ENCODE data around the gene TMEM119. TPM values are rescaled to one million over a fixed set of nuclear protein-coding genes. Genes with fewer than 3 reads are reported as not detected.

The TMEM119 gene
- total RNA-seq, 2 donors from 2014 or later: 1.8 to 5.5 TPM

- H3K4me3 ChIP-seq: peak within 1 kb of the TSS; percentile 86 to 97
- peak within 1 kb of the TSS; percentile 87 to 90 for H3K27ac ChIP-seq
- no peaks in the 10 kb centered on the region for H3K9me3 ChIP-seq
- TF ChIP-seq, protein P1, sequence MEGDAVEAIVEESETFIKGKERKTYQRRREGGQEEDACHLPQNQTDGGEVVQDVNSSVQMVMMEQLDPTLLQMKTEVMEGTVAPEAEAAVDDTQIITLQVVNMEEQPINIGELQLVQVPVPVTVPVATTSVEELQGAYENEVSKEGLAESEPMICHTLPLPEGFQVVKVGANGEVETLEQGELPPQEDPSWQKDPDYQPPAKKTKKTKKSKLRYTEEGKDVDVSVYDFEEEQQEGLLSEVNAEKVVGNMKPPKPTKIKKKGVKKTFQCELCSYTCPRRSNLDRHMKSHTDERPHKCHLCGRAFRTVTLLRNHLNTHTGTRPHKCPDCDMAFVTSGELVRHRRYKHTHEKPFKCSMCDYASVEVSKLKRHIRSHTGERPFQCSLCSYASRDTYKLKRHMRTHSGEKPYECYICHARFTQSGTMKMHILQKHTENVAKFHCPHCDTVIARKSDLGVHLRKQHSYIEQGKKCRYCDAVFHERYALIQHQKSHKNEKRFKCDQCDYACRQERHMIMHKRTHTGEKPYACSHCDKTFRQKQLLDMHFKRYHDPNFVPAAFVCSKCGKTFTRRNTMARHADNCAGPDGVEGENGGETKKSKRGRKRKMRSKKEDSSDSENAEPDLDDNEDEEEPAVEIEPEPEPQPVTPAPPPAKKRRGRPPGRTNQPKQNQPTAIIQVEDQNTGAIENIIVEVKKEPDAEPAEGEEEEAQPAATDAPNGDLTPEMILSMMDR (IDR thresholded peaks at IDR 0.05): no peak
- H3K27me3 ChIP-seq: no peaks in the 10 kb centered on the region
- H3K36me3 ChIP-seq: peaks cover 34% of the 10 kb centered on the region
- H3K4me1 ChIP-seq: peaks cover 0 to 58% of the 10 kb centered on the region in 2 donors
- peak; percentile 96 for DNase-seq (ENCODE audit: low spot score)
Observed at GRCh38 chr12:108562348-108563135, 35.3 kb downstream of the TMEM119 start, which contains the start of gene ISCU. TSS of gene ISCU (plus strand) at chr12:108562596. CDS start at chr12:108562623, 27 bp downstream.

- TF ChIP-seq, protein P1 (IDR thresholded peaks at IDR 0.05): no peak
- DNase-seq (ENCODE audit: low spot score): no peak
- no peaks in the 10 kb centered on the region for H3K27me3 ChIP-seq
- no peaks in the 10 kb centered on the region for H3K9me3 ChIP-seq
- peaks cover 29% of the 10 kb centered on the region for H3K36me3 ChIP-seq
- H3K27ac ChIP-seq: peak overlapping the region; percentile 87 to 90
- H3K4me3 ChIP-seq: peak overlapping the region; percentile 86 to 97
- peaks cover 0 to 62% of the 10 kb centered on the region in 2 donors for H3K4me1 ChIP-seq
Observed at GRCh38 chr12:108561852-108562347, 36.0 kb downstream of the TMEM119 start.

DNA sequence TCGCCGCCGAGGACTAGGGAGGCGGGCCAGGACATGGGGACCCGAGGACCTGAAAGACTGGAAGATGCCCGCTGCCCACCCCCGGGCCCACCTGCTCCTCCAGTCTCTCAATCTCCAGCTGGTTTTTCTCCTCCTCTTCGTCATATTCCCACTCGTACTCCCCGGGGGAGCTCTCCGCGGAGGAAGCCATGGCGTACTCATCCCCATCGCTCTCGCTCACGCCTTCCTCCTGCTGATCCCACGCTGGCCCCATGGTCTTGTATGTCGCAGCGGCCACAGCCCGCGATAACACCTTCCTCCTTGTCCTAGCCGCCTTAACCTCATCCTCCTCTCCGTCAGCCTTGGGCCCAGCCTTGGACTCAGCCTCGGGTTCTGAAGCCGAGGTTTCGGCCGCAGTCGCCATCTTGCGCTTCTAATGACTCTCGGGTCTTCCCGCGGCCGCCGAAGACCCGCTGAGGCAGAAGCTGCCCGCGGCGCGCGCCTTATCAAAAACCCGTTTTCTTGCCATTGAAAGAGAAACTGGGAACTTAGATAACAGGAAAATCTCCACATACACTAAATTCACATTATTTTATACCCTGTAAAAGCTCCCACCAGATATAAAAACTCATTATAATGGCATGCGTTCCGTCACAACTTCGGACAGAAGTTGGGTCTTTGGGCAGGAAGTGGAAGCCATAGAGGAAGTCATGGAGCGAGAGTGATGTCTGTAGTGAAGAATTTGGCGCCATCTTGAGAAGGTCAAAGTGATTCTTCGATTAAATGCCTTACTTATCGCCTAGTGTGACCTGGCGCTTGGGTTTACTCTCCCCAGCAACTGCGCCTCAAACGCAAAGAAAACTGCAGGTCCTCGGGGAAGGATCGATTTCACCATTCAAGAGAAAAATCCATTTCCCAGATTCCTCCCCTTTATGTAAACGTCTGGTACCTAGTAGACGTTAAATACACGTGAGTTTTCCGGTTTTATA, 36.8 kb downstream of the TMEM119 start, which contains the start of gene SART3:
SART3 (minus strand) TSS at position 422 of the 968 bp plus-strand sequence; CDS start at position 403, 19 bp downstream.
- TF ChIP-seq, protein P1 (IDR thresholded peaks at IDR 0.05): no peak
- Histone ChIP-seq H3K4me3 (peak within 1 kb of the TSS; percentile 86 to 97), H3K9me3 (no peaks in the 10 kb centered on the region), H3K36me3 (peaks cover 20% of the 10 kb centered on the region), H3K4me1 (peaks cover 0 to 57% of the 10 kb centered on the region in 2 donors), H3K27ac (peak within 1 kb of the TSS; percentile 87 to 90), H3K27me3 (no peaks in the 10 kb centered on the region)
- peak; percentile 78 for DNase-seq (ENCODE audit: low spot score)

DNA sequence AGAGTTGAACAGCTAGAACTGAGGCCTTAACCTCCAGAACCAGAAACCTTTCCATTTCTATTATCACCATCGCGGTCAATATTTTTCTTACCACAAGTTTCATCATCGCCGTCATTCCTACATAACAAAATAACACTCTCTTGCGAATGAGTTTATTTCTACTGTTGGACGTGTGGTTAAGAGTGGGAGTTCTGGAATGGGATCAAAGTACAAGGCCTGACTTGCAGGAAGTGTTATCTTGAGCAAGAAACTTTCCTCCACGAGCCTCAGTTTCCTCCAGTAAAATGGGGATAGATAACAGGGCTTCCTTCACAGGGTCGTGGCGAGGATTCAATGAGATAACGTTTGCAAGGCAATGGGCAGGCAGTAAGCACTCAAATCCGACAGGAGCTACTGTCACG, 37.6 kb downstream of the TMEM119 start:
- Histone ChIP-seq H3K9me3 (no peaks in the 10 kb centered on the region), H3K4me1 (peaks cover 0 to 52% of the 10 kb centered on the region in 2 donors), H3K27me3 (no peaks in the 10 kb centered on the region), H3K36me3 (peaks cover 13% of the 10 kb centered on the region), H3K27ac (peak overlapping the region; percentile 87 to 90), H3K4me3 (peak overlapping the region; percentile 86 to 97)
- TF ChIP-seq, protein P1 (IDR thresholded peaks at IDR 0.05): no peak
- DNase-seq (ENCODE audit: low spot score): no peak

DNA sequence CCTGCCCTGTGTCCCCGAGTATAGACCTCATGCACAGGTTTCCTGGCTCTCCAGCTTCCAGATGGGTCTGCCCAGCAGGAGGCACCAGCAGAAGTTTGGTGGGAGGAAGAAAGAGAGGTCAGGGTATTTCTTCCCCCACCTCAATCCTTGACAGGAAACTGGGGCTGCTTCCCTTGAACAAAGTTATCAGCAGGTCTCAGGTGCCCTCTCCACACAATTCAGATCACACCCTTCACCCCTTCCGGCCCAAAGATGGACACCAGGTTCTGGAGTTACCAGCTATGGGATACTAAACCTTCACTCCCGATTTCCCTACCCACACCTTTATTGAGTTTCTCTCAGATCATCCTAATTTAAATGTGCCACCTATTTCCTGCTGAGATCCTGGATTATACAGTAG, 38.1 kb downstream of the TMEM119 start:
- H3K4me3 ChIP-seq: peak overlapping the region; percentile 86 to 97
- TF ChIP-seq, protein P1 (IDR thresholded peaks at IDR 0.05): no peak
- H3K27me3 ChIP-seq: no peaks in the 10 kb centered on the region
- DNase-seq (ENCODE audit: low spot score): no peak
- H3K36me3 ChIP-seq: peaks cover 7% of the 10 kb centered on the region
- no peak overlapping the region for H3K27ac ChIP-seq
- H3K9me3 ChIP-seq: no peaks in the 10 kb centered on the region
- H3K4me1 ChIP-seq: peaks cover 0 to 56% of the 10 kb centered on the region in 2 donors
